Central memory CD8-positive, alpha-beta T cell (primary cell): ENCODE data around the gene KDM1B.

Experiments
- ATAC-seq: fragments of 150-1000 bp; cut with Tn5 transposase; replicated peaks from 2 replicates; pipeline ENCODE4 v1.10.0; 2022; ENCODE audit warnings: mild to moderate bottlenecking, moderate FRiP score, moderate number of reproducible peaks; ENCODE audit not compliant: poor library complexity, severe bottlenecking; ENCODE audit errors: extremely low read depth
- DNase-seq, 2 donors: peaks; one replicate each; pipeline ENCODE4 v3.0.0; 2021; ENCODE audit warnings: low spot score in 2 of 2
- H3K27ac Mint-ChIP-seq: one replicate; pipeline ENCODE4 v1.8.0; 2022; ENCODE audit warnings: low read depth, mild to moderate bottlenecking, moderate library complexity, mixed read lengths
- H3K27me3 Mint-ChIP-seq: one replicate; pipeline ENCODE4 v1.8.0; 2022; ENCODE audit warnings: mixed read lengths
- H3K36me3 Mint-ChIP-seq: one replicate; pipeline ENCODE4 v1.8.0; 2022; ENCODE audit warnings: mild to moderate bottlenecking, moderate library complexity, mixed read lengths; ENCODE audit not compliant: insufficient read depth
- H3K4me1 Mint-ChIP-seq: one replicate; pipeline ENCODE4 v1.8.0; 2022; ENCODE audit warnings: mixed read lengths
- H3K4me3 Mint-ChIP-seq: one replicate; pipeline ENCODE4 v1.8.0; 2022; ENCODE audit warnings: mild to moderate bottlenecking, moderate library complexity, mixed read lengths
- H3K9me3 Mint-ChIP-seq: one replicate; pipeline ENCODE4 v1.8.0; 2022; ENCODE audit warnings: mixed read lengths

Gene KDM1B

GRCh38 chr6:18182568-18182967 lies 27.3 kb downstream of the KDM1B start:
- Mint-ChIP-seq H3K9me3 (no peaks in the 10 kb centered on the region), H3K27ac (no peak overlapping the region), H3K4me1 (no peaks in the 10 kb centered on the region), H3K27me3 (no peaks in the 10 kb centered on the region), H3K36me3 (peaks cover 7% of the 10 kb centered on the region), H3K4me3 (no peak overlapping the region)
- ATAC-seq (no peak), DNase-seq (no peak)

- Mint-ChIP-seq H3K36me3 (peaks cover 10% of the 10 kb centered on the region), H3K9me3 (no peaks in the 10 kb centered on the region), H3K27ac (no peak overlapping the region), H3K4me3 (no peak overlapping the region), H3K27me3 (no peaks in the 10 kb centered on the region), H3K4me1 (no peaks in the 10 kb centered on the region)
- ATAC-seq (no peak), DNase-seq (no peak)
These were observed 28.5 kb downstream of the KDM1B start for GRCh38 chr6:18183766-18184165.

- no peaks in the 10 kb centered on the region for H3K4me1 Mint-ChIP-seq
- DNase-seq, result no peak
- peaks cover 16% of the 10 kb centered on the region for H3K36me3 Mint-ChIP-seq
- H3K27ac Mint-ChIP-seq, result no peak overlapping the region
- H3K27me3 Mint-ChIP-seq, result no peaks in the 10 kb centered on the region
- ATAC-seq, result no peak
- H3K4me3 Mint-ChIP-seq, result no peak overlapping the region
- H3K9me3 Mint-ChIP-seq, result no peaks in the 10 kb centered on the region
These were observed 30.4 kb downstream of the KDM1B start for GRCh38 chr6:18185624-18186023.

- no peaks in the 10 kb centered on the region for H3K4me1 Mint-ChIP-seq
- ATAC-seq (no peak), DNase-seq (no peak)
- H3K9me3 Mint-ChIP-seq, result no peaks in the 10 kb centered on the region
- no peak overlapping the region for H3K4me3 Mint-ChIP-seq
- no peak overlapping the region for H3K27ac Mint-ChIP-seq
- H3K36me3 Mint-ChIP-seq, result peaks cover 15% of the 10 kb centered on the region
- no peaks in the 10 kb centered on the region for H3K27me3 Mint-ChIP-seq
These were observed 30.8 kb downstream of the KDM1B start for GRCh38 chr6:18186033-18186432.

GRCh38 chr6:18186540-18187250 lies 31.5 kb downstream of the KDM1B start:
- no peaks in the 10 kb centered on the region for H3K27me3 Mint-ChIP-seq
- no peaks in the 10 kb centered on the region for H3K4me1 Mint-ChIP-seq
- DNase-seq (no peak), ATAC-seq (no peak)
- no peak overlapping the region for H3K27ac Mint-ChIP-seq
- no peak overlapping the region for H3K4me3 Mint-ChIP-seq
- peaks cover 13% of the 10 kb centered on the region for H3K36me3 Mint-ChIP-seq
- H3K9me3 Mint-ChIP-seq, result no peaks in the 10 kb centered on the region

- no peak overlapping the region for H3K4me3 Mint-ChIP-seq
- DNase-seq (no peak), ATAC-seq (no peak)
- peaks cover 13% of the 10 kb centered on the region for H3K36me3 Mint-ChIP-seq
- H3K4me1 Mint-ChIP-seq, result no peaks in the 10 kb centered on the region
- H3K27me3 Mint-ChIP-seq, result no peaks in the 10 kb centered on the region
- no peak overlapping the region for H3K27ac Mint-ChIP-seq
- no peaks in the 10 kb centered on the region for H3K9me3 Mint-ChIP-seq
These were observed 32.5 kb downstream of the KDM1B start for GRCh38 chr6:18187701-18188100.

- DNase-seq, result no peak
- Mint-ChIP-seq H3K36me3 (peaks cover 11% of the 10 kb centered on the region), H3K4me1 (no peaks in the 10 kb centered on the region), H3K9me3 (no peaks in the 10 kb centered on the region), H3K27me3 (no peaks in the 10 kb centered on the region), H3K27ac (no peak overlapping the region), H3K4me3 (no peak overlapping the region)
- no peak for ATAC-seq
These were observed 34.0 kb downstream of the KDM1B start for GRCh38 chr6:18189196-18189595.

GRCh38 chr6:18192026-18192425 lies 36.8 kb downstream of the KDM1B start:
- Mint-ChIP-seq H3K4me1 (no peaks in the 10 kb centered on the region), H3K27me3 (no peaks in the 10 kb centered on the region), H3K4me3 (no peak overlapping the region), H3K36me3 (peaks cover 14% of the 10 kb centered on the region), H3K27ac (no peak overlapping the region), H3K9me3 (no peaks in the 10 kb centered on the region)
- ATAC-seq (no peak), DNase-seq (no peak)

GRCh38 chr6:18203786-18204185 lies 48.6 kb downstream of the KDM1B start:
- H3K27ac Mint-ChIP-seq, result no peak overlapping the region
- no peaks in the 10 kb centered on the region for H3K9me3 Mint-ChIP-seq
- H3K4me1 Mint-ChIP-seq, result no peaks in the 10 kb centered on the region
- peaks cover 17% of the 10 kb centered on the region for H3K36me3 Mint-ChIP-seq
- no peaks in the 10 kb centered on the region for H3K27me3 Mint-ChIP-seq
- no peak overlapping the region for H3K4me3 Mint-ChIP-seq
- no peak for ATAC-seq
- no peak for DNase-seq

- Mint-ChIP-seq H3K36me3 (peaks cover 15% of the 10 kb centered on the region), H3K27me3 (no peaks in the 10 kb centered on the region), H3K9me3 (no peaks in the 10 kb centered on the region), H3K4me3 (no peak overlapping the region), H3K27ac (no peak overlapping the region), H3K4me1 (no peaks in the 10 kb centered on the region)
- ATAC-seq, result no peak
- no peak for DNase-seq
These were observed 49.5 kb downstream of the KDM1B start for GRCh38 chr6:18204691-18205090.

- Mint-ChIP-seq H3K9me3 (no peaks in the 10 kb centered on the region), H3K27me3 (no peaks in the 10 kb centered on the region), H3K4me3 (no peak overlapping the region), H3K27ac (no peak overlapping the region), H3K36me3 (peaks cover 5% of the 10 kb centered on the region), H3K4me1 (no peaks in the 10 kb centered on the region)
- ATAC-seq, result no peak
- no peak for DNase-seq
These were observed 51.4 kb downstream of the KDM1B start for GRCh38 chr6:18206591-18206990.

- Mint-ChIP-seq H3K36me3 (peaks cover 3% of the 10 kb centered on the region), H3K4me3 (no peak overlapping the region), H3K4me1 (no peaks in the 10 kb centered on the region), H3K27ac (no peak overlapping the region), H3K9me3 (no peaks in the 10 kb centered on the region), H3K27me3 (no peaks in the 10 kb centered on the region)
- no peak for DNase-seq
- no peak for ATAC-seq
These were observed 52.2 kb downstream of the KDM1B start for GRCh38 chr6:18207438-18207837.

GRCh38 chr6:18207949-18208348 lies 52.7 kb downstream of the KDM1B start:
- DNase-seq, result no peak
- no peak for ATAC-seq
- no peak overlapping the region for H3K4me3 Mint-ChIP-seq
- H3K36me3 Mint-ChIP-seq, result peaks cover 3% of the 10 kb centered on the region
- no peak overlapping the region for H3K27ac Mint-ChIP-seq
- no peaks in the 10 kb centered on the region for H3K4me1 Mint-ChIP-seq
- no peaks in the 10 kb centered on the region for H3K9me3 Mint-ChIP-seq
- no peaks in the 10 kb centered on the region for H3K27me3 Mint-ChIP-seq
